GM19463 (cell line): Measurements from ENCODE around the gene TMEM108.
A peak's percentile ranks its signal among the peaks of the same experiment; 100 is the strongest.

Experiments used
- ATAC-seq: cut with Tn5 transposase; IDR thresholded peaks from one replicate; pipeline ENCODE4 v1.9.1; 2021; ENCODE audit warnings: mild to moderate bottlenecking, moderate library complexity; ENCODE audit not compliant: unreplicated experiment

The TMEM108 gene

GRCh38 chr3:133209871-133210550 is 171.8 kb downstream of the TMEM108 start:
- no peak for ATAC-seq

DNA sequence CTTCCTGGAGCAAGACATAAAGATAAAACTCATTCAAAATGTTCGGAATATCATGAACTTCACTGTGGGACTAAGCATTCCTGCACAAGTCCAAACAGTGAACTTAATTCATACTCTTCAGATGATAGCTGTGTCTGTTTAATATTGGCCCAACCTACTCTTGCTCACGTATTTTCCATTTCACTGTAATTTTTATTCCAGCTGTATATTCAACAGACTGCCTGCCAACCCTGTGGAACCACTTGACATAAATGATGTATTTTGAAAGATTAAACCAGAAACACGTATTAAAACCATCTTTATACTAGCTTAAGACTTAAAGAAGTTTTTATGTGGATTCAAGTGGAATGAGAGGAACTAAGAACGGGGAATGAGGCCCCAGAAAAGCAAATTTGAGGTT is 172.5 kb downstream of the TMEM108 start:
- ATAC-seq: no peak

- ATAC-seq: peak; percentile 97
These were observed 173.3 kb downstream of the TMEM108 start for GRCh38 chr3:133211449-133211848.

GRCh38 chr3:133211856-133212255 is 173.7 kb downstream of the TMEM108 start:
- ATAC-seq: no peak

GRCh38 chr3:133213937-133214336 is 175.7 kb downstream of the TMEM108 start:
- ATAC-seq: no peak

DNA sequence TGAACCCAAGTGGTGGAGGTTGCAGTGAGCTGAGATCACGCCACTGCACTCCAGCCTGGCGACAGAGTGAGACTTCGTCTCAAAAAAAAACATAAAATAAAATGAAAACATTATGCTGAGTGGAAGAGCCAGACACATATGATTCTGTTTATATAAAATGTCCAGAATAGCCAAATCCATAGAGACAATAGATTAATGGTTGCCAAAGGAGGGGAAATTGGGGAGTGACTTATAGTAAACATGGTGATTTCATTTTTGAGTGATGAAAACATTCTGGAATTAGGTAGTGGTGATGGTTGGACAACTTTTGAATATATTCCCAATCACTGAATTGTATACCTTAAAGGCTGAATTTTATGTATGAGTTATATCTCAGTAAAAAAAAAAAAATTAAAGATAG is 189.6 kb downstream of the TMEM108 start:
- ATAC-seq: no peak

DNA sequence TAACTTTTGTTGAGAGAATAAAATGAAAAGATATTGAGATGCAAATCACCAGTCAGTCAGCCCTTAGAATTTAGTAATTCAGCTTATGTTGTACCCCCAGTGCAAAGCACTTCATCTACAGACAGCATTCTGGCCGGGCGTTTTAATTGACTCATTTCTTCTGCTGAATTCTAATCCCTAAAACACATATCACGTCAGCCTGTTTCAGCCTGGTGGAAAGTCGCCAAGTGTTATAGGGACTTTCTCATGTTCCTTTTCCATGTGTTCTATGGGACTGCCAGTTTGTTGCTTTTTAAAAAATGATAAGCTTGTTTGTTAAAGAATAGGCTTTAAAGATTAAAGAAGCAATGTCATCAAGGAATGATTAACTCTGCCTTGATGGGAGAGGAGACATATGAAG is 192.0 kb downstream of the TMEM108 start:
- no peak for ATAC-seq

DNA sequence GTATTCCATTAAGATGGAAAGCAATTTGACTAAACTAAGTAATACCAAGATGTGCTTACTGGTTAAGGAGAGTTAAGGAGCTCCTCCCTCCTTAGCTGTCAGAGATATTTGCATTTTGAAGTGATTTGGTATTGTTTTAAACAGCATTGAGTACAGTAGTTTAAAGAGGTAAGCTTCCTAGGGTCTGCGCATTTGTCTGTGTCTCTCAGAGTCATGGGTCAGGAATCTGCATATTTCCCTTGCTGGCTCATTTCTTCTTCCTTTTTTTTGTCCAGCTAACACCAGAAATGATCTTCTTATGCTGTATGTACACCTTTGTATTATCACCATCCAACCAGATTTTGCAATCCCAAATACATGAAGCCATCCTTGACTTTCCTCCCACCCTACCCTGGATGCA is 198.7 kb downstream of the TMEM108 start:
- ATAC-seq: no peak

DNA sequence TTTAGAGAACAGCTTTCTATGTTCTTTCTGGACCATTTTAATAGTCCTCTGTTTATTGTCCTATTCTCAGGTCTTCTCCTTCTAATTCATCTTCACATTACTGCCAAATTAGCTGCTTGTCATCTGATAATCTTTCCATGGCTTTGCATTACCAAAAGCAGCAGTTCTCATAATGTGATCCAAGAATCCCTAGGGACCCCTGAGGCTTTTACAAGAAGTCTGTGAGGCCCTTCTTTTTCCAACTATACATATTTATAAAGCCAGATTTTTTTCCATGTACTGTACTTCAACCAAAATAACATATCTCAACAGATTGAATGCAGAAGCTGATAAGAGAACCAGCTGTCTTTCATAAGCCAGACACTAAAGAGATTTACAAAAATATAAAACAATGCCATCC is 199.2 kb downstream of the TMEM108 start:
- ATAC-seq: no peak

DNA sequence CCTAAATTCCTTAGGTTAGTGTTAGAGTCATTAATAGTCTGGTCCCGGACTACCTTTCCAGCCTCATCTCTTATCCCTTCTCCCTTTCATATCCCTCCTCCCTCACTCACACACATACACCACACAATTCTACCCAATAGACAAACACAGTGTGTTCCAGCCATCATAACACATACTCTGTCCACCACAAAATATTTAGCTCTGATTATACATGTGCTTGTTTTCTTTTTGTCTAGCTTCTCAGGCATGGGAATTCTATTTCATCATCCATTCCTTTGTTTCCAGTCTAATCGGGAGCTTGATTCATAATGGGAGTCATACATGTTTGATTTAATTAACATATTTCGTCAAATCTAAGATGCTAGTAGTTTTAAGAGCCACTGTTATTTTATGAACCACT is 199.8 kb downstream of the TMEM108 start:
- ATAC-seq: no peak

DNA sequence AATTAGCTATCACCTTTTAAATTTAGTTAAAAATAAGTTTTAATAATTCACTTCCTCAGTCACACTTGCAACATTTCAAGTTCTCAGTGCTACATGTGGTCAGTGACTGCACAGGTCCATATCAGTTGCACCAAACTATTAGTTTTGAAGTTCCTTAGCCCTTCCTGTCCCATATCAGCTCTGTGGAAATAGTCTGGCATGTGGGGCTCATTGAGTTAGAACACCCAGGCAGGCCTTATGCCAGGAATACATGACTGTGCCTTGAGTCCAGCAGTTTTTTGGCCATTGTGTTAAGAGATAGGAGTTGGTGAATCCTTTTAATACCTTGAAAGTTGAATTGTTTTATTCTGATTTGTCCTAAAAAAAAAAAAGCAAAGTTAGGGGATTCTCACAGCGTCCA is 207.9 kb downstream of the TMEM108 start:
- ATAC-seq: no peak

DNA sequence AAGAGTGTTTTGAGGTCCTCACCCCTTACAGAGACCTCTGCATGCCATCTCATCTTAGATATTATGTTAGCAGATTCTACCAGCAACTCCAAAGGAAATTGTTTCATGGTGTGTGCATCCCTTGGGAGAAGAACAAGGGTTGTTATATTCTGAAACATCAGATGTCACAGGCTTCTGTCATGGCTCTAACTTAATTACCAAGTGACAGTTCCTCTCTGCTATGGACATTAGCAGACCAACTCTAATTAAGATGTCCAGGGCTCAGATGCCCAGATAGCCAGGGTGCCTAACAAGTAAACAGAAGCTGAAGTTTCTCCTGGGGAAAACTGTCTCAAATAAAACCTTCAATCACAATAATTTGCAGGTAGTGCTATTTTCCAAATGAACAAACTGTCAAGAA is 208.6 kb downstream of the TMEM108 start:
- no peak for ATAC-seq

DNA sequence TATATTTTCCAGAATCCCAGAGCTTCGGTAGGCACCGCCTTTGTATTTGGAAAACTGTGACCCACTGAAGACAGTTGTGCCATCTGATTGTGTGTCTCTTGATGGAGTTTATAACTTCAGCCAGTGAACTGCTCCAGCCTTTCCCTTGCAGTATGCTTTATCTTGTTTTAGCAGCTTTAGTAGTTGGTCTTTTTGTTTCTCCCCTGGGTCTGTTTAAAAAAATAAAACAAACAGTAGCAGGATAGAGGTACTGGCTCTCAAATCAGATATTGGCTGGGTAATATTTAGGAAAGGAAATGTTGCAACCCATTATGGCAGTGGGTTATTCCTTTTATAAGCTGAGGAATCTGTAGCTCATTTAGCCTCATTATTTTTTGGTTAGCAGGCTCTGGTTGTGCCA is 210.2 kb downstream of the TMEM108 start:
- no peak for ATAC-seq

GRCh38 chr3:133249490-133249889 is 211.3 kb downstream of the TMEM108 start:
- ATAC-seq: no peak

GRCh38 chr3:133254151-133254550 is 216.0 kb downstream of the TMEM108 start:
- no peak for ATAC-seq

DNA sequence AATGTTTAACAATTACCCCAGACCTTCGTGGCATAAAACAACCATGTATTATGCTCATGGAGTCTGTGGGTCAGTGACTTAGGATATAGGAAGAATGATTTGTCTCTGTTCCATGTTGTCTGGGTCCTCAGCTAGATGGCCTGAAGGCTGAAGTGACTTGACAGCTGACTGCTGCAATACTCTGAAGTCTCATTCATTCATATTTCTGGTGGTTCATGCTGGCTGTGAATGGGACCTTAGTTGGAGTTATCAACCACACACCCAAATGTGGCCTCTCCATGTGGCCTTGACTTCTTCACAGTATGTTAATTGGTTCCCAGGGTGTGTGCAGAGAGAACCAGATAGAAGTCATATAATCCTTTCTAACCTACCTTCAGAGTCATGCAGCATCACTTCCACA is 216.5 kb downstream of the TMEM108 start:
- ATAC-seq: no peak

DNA sequence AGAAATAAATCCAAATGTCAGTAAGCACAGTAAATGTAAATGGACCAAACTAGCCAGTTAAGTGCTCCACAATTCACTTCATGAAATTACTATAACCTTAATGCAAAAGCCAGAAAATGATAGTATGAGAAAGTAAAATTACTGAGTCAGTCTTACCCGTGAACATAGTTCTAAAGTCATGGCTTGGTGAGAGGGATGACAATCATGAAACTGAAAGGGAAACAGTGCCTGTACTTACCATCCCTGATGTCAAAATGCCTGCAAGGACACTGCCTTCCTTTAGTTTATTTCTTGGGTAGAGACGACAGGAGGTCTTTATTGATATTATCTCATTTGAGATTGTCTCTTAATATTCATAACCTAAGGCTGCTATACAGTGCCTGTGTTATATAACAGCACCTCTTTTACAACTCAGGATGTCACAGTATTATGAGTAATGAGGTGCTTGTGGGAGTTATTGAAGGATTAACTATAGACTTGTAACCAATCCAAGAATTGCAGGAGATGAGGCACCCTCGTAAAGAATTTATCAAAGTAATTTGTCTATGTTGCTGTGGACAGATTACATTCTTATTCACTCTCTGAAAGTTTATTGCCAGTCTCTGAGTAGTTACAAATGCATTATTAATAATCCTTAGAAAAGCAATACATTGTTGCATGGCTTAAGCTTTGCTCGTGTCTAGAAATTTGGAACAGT is 218.7 kb downstream of the TMEM108 start:
- no peak for ATAC-seq

DNA sequence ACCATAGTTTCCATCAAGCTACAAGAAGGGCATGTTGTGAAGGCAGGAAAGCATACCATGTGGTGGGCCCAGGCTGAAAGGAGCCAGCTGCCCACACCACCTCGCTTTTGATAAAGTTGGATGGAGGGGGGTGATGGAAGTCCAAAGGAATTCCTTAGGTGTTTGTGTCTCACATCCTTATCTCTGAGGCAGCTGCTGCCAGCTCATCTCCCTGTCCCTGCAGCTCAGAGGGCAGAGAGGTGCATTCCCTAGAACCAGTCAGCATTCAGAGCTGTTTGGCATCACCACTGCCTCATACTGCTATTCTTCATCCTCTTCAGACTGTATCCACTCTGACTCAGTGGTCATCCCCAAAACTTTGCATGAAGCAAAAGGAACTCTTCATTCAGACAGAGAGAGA is 220.2 kb downstream of the TMEM108 start:
- no peak for ATAC-seq

DNA sequence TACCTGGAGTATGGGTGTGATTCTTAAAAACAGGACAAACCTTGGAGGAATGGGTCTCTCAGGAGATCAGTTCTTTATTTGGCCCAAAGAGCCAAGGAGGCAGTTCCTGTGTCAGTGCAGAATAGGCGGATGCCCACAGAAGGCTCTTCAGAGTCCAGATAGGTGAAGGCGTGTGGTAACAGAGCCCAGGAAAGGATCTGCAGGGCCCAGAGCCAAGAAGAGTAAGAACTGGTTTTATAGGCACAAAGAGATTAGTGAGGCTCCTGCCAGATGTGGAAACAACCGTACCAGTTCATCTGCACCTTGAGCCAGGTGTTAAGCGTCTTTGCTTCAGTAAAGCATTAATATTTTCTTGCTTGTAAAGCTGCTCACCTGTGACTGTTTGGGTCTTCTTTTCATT is 221.6 kb downstream of the TMEM108 start:
- ATAC-seq: no peak

- ATAC-seq: no peak
These were observed 224.1 kb downstream of the TMEM108 start for GRCh38 chr3:133262333-133262732.

DNA sequence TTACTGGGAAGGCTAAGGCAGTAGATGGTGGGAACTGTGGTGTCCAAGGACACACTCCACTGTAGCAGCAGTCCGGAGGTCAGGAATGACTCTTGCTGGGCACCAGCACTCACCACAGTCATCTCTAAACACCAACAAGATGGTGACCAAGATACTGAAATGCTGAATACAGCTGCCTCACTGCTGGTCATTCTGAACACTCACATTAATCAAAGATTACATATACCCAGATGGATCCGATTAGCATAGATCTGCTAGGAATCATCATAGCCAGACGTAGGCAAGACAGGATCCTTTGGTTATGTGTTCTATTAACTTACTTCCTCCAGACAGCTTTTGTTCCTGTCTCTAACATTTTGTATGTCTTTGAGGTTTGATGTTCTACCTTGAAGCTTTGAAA is 226.7 kb downstream of the TMEM108 start:
- ATAC-seq: no peak

- no peak for ATAC-seq
These were observed 230.5 kb downstream of the TMEM108 start for GRCh38 chr3:133268726-133269134.

GRCh38 chr3:133269393-133269792 is 231.2 kb downstream of the TMEM108 start:
- ATAC-seq: no peak
